Thyroid gland (tissue), 4 donors: ENCODE data around the gene S1PR5.

Experiments
- POLR2A ChIP-seq, 2 donors: fragments of 450-650 bp; IDR thresholded peaks; one replicate each; pipeline ENCODE4 v1.6.1; 2017; ENCODE audit warnings: antibody characterized with exemption in 2 of 2, mild to moderate bottlenecking in 2 of 2, moderate library complexity in 1 of 2
- TF ChIP-seq, protein P1 (sequence below), 6 experiments: fragments of 200-600 bp in 3 of 6; fragments of 450-650 bp in 3 of 6; sonication (generic) in 3 of 6; IDR thresholded peaks; one replicate each; pipeline ENCODE4 v1.5.1; 2016 to 2019; ENCODE audit warnings: antibody characterized with exemption in 6 of 6, mild to moderate bottlenecking in 2 of 6, inconsistent platforms in 1 of 6, moderate library complexity in 1 of 6

DNA sequence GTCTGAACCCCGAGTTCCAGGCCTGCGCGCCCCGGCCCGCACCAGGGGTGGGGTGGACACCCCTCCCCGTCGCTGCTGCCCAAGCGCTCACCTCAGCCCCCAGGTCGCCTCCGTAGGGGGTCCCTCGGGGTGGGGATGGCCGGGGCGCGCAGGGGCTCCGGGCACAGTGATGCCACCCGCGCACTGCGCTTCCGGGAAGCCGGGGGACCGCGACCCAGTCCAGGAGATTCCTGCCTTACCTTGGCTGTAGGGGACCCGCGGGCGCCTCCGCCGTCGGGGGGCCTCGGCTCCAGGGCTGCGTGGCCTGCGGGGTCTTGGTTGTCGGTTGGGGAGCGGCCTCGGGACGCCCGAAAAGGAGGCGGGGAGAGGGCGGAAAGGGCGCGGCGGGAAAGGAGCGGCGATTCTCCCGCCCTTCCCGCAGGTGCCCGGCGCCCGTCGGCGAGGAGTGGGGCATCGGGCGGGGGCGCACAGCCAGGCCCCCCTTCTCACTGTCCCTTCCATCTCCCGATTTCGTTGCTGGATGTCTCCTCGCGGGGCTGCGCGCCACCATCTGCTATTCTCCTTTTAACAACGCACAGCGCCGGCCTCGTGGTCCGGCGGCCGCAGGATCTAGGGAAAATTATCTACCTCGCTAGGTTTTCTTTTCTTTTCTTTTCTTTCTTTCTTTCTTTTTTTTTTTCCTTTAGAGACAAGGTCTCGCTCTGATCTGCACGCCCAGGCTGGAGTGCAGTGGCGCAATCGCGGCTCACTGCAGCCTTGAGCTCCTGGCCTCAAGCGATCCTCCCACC, 14.1 kb downstream of the S1PR5 start, which contains the start of gene KEAP1:
- TF ChIP-seq, protein P1, sequence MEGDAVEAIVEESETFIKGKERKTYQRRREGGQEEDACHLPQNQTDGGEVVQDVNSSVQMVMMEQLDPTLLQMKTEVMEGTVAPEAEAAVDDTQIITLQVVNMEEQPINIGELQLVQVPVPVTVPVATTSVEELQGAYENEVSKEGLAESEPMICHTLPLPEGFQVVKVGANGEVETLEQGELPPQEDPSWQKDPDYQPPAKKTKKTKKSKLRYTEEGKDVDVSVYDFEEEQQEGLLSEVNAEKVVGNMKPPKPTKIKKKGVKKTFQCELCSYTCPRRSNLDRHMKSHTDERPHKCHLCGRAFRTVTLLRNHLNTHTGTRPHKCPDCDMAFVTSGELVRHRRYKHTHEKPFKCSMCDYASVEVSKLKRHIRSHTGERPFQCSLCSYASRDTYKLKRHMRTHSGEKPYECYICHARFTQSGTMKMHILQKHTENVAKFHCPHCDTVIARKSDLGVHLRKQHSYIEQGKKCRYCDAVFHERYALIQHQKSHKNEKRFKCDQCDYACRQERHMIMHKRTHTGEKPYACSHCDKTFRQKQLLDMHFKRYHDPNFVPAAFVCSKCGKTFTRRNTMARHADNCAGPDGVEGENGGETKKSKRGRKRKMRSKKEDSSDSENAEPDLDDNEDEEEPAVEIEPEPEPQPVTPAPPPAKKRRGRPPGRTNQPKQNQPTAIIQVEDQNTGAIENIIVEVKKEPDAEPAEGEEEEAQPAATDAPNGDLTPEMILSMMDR (IDR thresholded peaks at IDR 0.05): no peak
- no peak for TF ChIP-seq POLR2A (IDR thresholded peaks at IDR 0.05)
